Measurements from ENCODE around the gene CELA2B. TPM values are rescaled to one million over a fixed set of nuclear protein-coding genes. Genes with fewer than 3 reads are reported as not detected.
"Not testable (repeated sequence)": the region's sequence is repeated elsewhere in the genome, so short reads cannot be mapped to it uniquely, and the experiment has no call there.

CELA2B gene
- total RNA-seq, 1 donor from 2014 or later: not detected

- no peak for DNase-seq (ENCODE audit: low spot score in 2 of 2)
- Histone ChIP-seq H3K4me1 (no peaks in the 10 kb centered on the region), H3K36me3 (no peaks in the 10 kb centered on the region), H3K27ac (no peak overlapping the region), H3K4me3 (no peak overlapping the region), H3K9me3 (no peaks in the 10 kb centered on the region), H3K27me3 (no peaks in the 10 kb centered on the region)
- TF ChIP-seq CTCF (IDR thresholded peaks at IDR 0.05): no peak
- intact Hi-C loops (cut with DNase I): no loop called here
Observed at GRCh38 chr1:15454256-15454655, 21.6 kb upstream of the CELA2B start.

DNA sequence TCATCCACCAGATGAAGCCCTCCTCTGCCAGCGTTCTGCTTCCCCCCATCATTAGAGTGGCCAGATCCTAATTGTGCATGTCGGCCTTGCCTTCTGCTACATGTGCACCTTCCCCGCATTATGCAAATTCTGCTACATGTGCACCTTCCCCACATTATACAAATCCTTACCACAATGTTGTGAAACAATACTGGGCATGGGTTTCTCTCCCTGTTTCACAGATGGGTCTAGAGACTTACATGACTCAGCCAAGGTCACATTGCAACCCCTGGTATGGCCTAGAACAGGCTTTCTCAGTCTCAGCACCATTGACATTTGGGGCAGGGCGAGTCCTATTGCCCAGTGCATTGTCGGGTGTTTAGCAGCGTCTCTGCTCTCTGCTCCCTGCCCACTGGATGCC is 20.4 kb upstream of the CELA2B start:
- Histone ChIP-seq H3K36me3 (no peaks in the 10 kb centered on the region), H3K27me3 (no peaks in the 10 kb centered on the region), H3K27ac (no peak overlapping the region), H3K4me1 (no peaks in the 10 kb centered on the region), H3K4me3 (no peak overlapping the region), H3K9me3 (no peaks in the 10 kb centered on the region)
- no peak for DNase-seq (ENCODE audit: low spot score in 2 of 2)
- no peak for TF ChIP-seq CTCF (IDR thresholded peaks at IDR 0.05)
- intact Hi-C loops (cut with DNase I): no loop called here

GRCh38 chr1:15456313-15456954 is 19.5 kb upstream of the CELA2B start, which contains the start of gene CELA2A:
TSS of gene CELA2A (plus strand) at chr1:15456732. CDS start at chr1:15456754, 22 bp downstream.
- no peaks in the 10 kb centered on the region for H3K36me3 ChIP-seq
- no peak within 1 kb of the TSS for H3K4me3 ChIP-seq
- H3K27me3 ChIP-seq: no peaks in the 10 kb centered on the region
- no peak for DNase-seq (ENCODE audit: low spot score in 2 of 2)
- H3K9me3 ChIP-seq: no peaks in the 10 kb centered on the region
- TF ChIP-seq CTCF (IDR thresholded peaks at IDR 0.05): no peak
- H3K27ac ChIP-seq: no peak within 1 kb of the TSS
- intact Hi-C loops (cut with DNase I): no loop called here
- no peaks in the 10 kb centered on the region for H3K4me1 ChIP-seq

DNA sequence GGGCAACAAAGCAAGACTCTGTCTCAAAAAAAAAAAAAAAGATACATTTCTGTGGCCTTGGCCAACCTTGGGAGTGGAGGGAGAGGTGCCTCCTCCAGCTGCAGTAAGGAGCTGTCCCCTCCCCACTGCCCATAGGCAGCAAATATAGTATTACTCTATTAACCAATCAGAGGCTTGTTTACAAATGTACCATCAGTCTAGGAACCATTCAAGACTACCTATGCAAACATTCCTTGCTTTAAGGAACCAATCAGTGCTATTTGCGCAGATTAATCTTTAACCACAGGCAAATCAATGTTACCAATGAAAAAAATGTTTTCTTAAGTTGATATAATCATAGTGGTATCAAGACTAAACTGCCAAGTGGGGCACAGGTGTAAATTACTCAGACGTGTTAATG is 18.3 kb upstream of the CELA2B start:
- Histone ChIP-seq H3K27ac (no peak overlapping the region), H3K36me3 (no peaks in the 10 kb centered on the region), H3K4me1 (no peaks in the 10 kb centered on the region), H3K27me3 (no peaks in the 10 kb centered on the region), H3K4me3 (no peak overlapping the region), H3K9me3 (no peaks in the 10 kb centered on the region)
- intact Hi-C loops (cut with DNase I): no loop called here
- no peak for TF ChIP-seq CTCF (IDR thresholded peaks at IDR 0.05)
- no peak for DNase-seq (ENCODE audit: low spot score in 2 of 2)

DNA sequence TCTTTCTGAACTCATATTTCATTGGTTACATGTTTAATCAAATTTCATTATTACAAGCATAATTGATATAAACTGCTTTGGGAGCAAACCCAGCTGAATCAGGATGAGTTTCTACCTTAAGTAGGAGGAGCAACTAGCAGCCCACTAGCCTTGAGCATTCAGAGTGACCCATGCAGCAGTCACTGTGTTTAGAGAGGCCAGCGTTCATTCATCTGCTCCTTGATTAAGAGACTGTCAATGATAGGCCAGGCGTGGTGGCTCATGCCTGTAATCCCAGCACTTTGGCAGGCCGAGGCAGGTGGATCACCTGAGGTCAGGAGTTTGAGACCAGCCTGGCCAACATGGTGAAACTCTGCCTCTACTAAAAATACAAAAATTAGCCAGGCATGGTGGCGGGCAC is 17.5 kb upstream of the CELA2B start:
- H3K9me3 ChIP-seq; intact Hi-C loops (cut with DNase I); H3K27ac ChIP-seq; H3K4me3 ChIP-seq; H3K36me3 ChIP-seq; DNase-seq (ENCODE audit: low spot score in 2 of 2); H3K4me1 ChIP-seq; H3K27me3 ChIP-seq: not testable (repeated sequence)

DNA sequence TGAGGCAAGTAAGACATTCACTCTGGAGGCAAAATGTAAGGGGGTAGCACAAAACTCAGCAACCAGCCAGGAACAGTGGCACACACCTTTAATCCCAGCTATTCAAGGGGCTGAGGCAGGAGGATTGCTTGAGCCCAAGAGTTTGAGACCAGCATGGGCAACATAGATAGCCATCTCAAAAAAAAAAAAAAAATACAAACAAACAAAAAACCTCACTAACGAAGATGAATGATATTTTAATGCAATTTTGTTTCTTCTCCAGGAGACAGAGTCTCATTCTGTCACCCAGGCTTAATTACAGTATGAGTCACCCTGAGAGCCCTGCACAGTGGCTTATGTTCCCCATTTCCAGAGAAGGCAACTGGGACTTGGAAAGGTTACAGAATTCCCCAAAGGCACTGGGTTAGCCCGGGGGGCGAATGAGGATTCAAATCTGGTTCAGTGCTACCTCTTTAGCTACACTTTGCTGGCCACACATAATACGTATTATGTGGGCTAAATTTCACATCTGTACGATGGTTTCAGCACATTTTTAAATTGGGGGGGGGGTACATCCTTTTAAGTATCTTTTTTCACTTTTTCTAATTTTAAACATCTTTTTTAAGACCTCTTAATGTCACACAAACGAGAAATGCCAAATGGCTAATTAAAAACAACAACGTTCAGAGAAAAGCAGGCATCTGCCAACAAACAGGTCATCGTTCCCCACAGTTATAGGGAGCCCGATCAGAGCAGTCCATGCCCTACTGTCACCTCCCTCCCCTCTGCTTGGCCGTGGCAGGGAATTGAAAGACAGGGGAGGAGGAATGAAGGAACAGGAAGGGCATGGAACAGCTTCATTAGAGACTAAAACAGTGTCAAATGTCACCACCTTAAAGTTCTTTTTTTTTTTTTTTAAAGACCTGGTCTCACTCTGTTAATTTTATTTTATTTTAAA is 15.9 kb upstream of the CELA2B start:
- intact Hi-C loops (cut with DNase I): no loop called here
- no peak for DNase-seq (ENCODE audit: low spot score in 2 of 2)
- no peak overlapping the region for H3K4me3 ChIP-seq
- no peaks in the 10 kb centered on the region for H3K4me1 ChIP-seq
- no peaks in the 10 kb centered on the region for H3K36me3 ChIP-seq
- no peak overlapping the region for H3K27ac ChIP-seq
- no peak for TF ChIP-seq CTCF (IDR thresholded peaks at IDR 0.05)
- H3K27me3 ChIP-seq: no peaks in the 10 kb centered on the region
- no peaks in the 10 kb centered on the region for H3K9me3 ChIP-seq
